ENCODE results near the gene LRRC56. TPM values are rescaled to one million over a fixed set of nuclear protein-coding genes. Genes with fewer than 3 reads are reported as not detected.

LRRC56 gene
- total and polyA plus RNA-seq, 9 of the 15 experiments (the other 6 are each of a cell fraction or from before 2014, with no cell fraction given), result 0.03 to 4.5 (median 1.0) TPM; not detected in 1

GRCh38 chr11:520428-521176 lies 16.7 kb upstream of the LRRC56 start:
- ATAC-seq (no peak), FAIRE-seq (no peak), DNase-seq (ENCODE audit: extremely low read depth in 1 of 4, low spot score in 3 of 4) (no peak)
- Histone ChIP-seq H3K27me3 (ENCODE audit: control insufficient read depth in 2 of 2, insufficient read depth in 2 of 2, low read length in 2 of 2) (no peaks in the 10 kb centered on the region), H3K27ac (ENCODE audit: extremely low read depth, low read depth, low read length) (no peak overlapping the region), H3K36me3 (ENCODE audit: control insufficient read depth, insufficient read depth, low read length) (no peaks in the 10 kb centered on the region), H3K9me1 (ENCODE audit: control insufficient read depth, insufficient read depth, low read length) (no peaks in the 10 kb centered on the region), H4K20me1 (replicated peaks; ENCODE audit: control insufficient read depth, insufficient read depth, low read length) (no peaks in the 10 kb centered on the region), H3K9me3 (replicated peaks; ENCODE audit: control insufficient read depth, insufficient read depth, low read depth, low read length) (peaks cover 8% of the 10 kb centered on the region; the same call in 1 of the 2 replicates), H3K4me3 (no peak overlapping the region), H2AFZ (ENCODE audit: low read depth, low read length) (no peak overlapping the region), H3K4me2 (ENCODE audit: insufficient read depth, low read length) (no peak overlapping the region), H3K9ac (ENCODE audit: insufficient read depth in 1 of 2, low read depth in 2 of 2, low read length in 2 of 2) (no peak overlapping the region), H3K4me1 (replicated peaks in 1 of 2; ENCODE audit: control insufficient read depth in 2 of 2, insufficient read depth in 2 of 2, low read length in 2 of 2) (peaks cover 0 to 17% of the 10 kb centered on the region in 2 experiments; a peak in 3 of 5 replicates), H3K79me2 (ENCODE audit: control insufficient read depth, insufficient read depth, low read length) (no peaks in the 10 kb centered on the region)
- ChIA-PET CTCF (ENCODE audit: low intra/inter-chr PET ratio) (no interaction called here), POLR2A (interaction anchor here (0.6 to 1.1 kb wide), 2 partner anchors 12 to 79 kb away, joined by 3 to 5 read pairs; partner anchors contain the start of gene ANO9)
- WGBS (ENCODE audit: insufficient coverage, low coverage, missing lambda C conversion rate), result 93% methylated on average over 35 of the region's 39 CpGs
- BruUV-seq (replicated peaks), result TSS peak; percentile 31
- peak; percentile 51; the same call in 1 of the 2 replicates for TF ChIP-seq CEBPG (CRISPR knock-in tag; IDR thresholded peaks at IDR 0.05)
- no peak for TF ChIP-seq CEBPG (tag; conservative IDR thresholded peaks at IDR 0.05 in 1 of 2, IDR thresholded peaks at IDR 0.05 in 1 of 2)
- no peak for TF ChIP-seq JUNB (CRISPR knock-in tag; conservative IDR thresholded peaks at IDR 0.05)
- TF ChIP-seq NFATC3 (IDR thresholded peaks at IDR 0.05), result no peak
- TF ChIP-seq ZBTB33 (CRISPR knock-in tag; IDR thresholded peaks at IDR 0.05), result peak; percentile 91
- TF ChIP-seq SMC3 (conservative IDR thresholded peaks at IDR 0.05; ENCODE audit: insufficient read depth, low read depth, low read length), result no peak
- in situ Hi-C loops (cut with MboI) (no loop called here), intact Hi-C loops (cut with micrococcal nuclease) (no loop called here)
